GM18517 (cell line): ENCODE measurements around the gene PSMG2.
"Not testable (repeated sequence)": the region's sequence is repeated elsewhere in the genome, so short reads cannot be mapped to it uniquely, and the experiment has no call there.

Experiments used
- ATAC-seq: cut with Tn5 transposase; IDR thresholded peaks from one replicate; pipeline ENCODE4 v1.9.1; 2021; ENCODE audit warnings: mild to moderate bottlenecking, moderate library complexity; ENCODE audit not compliant: unreplicated experiment

PSMG2 gene

DNA sequence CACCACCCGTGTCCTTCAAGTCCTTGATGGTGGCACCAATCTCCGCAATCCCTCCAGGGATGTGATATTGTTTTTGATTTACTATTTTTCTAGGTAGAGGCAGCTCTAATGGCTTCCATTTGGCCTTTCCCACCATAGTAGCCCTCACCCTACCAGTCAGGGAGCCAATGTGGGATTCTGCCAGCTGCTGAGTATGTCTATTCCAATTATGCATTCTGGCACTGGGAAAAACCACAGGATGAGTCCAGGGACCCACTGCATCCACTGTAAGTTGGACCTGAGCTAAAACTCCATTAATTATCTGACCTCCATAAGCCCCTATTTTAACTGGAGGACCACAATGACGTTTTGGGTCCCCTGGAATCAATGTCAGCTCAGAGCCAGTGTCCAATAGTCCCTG, 55.7 kb downstream of the PSMG2 start:
- not testable (repeated sequence) for ATAC-seq

DNA sequence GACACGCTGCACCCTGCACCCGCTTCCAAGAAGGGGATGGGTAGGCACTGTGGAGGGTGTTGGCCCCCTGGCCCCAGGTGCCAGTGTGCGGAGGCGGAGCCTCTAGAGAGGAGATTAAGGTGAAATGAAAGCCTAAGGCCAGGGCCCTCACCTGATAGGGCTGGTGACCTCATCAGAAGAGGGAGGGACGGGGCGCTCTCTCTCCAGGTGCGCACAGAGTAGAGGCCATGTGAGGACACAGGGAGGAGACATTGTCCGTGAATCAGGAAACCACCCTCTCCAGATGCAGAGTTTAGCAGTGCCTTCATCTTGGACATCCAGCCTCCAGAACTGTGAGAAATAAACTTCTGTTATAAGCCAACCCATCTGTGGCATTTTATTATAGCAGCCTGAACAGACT, 62.3 kb downstream of the PSMG2 start:
- ATAC-seq, result no peak

DNA sequence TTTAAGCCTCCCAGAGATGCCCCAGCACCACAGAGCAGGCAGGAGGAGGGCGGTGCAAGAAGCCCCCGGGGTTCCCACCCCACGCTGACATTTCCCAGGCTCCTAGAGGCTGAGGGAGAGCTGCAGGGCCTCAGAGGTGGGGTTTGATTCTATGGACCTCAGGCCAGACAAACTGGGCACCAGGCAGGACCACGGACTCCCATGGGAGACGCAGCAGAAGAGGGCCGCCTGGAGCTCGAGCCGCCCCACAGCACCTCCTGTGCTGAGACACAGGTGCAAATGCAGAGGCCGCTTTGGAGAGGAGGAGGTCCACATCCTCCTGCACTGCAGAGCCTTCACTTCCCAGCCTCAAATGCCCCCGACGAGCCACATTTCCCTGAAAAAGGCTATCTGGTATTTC, 62.7 kb downstream of the PSMG2 start:
- ATAC-seq, result no peak

DNA sequence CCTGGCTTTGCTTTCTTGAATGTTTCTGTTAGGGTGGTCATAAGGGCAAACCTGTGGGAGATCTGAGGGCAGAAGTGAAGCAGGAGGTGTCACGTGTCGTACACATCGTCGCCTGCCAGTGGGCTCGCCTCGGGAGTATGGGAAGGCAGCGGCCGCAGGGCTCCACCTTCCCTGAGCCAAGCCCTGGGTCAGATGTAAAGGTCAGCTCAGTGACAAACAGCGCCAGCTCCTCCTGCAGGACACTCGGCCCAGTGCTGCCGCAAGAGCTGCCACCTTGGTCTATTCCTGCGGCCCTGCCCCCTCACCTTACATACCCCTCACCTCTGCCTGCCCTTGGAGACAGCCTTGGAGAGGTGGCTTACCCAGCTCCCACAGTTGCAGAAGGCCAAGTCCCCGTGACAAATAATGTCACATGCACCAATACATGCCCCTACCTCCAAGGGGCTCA, 64.2 kb downstream of the PSMG2 start:
- ATAC-seq, result no peak

DNA sequence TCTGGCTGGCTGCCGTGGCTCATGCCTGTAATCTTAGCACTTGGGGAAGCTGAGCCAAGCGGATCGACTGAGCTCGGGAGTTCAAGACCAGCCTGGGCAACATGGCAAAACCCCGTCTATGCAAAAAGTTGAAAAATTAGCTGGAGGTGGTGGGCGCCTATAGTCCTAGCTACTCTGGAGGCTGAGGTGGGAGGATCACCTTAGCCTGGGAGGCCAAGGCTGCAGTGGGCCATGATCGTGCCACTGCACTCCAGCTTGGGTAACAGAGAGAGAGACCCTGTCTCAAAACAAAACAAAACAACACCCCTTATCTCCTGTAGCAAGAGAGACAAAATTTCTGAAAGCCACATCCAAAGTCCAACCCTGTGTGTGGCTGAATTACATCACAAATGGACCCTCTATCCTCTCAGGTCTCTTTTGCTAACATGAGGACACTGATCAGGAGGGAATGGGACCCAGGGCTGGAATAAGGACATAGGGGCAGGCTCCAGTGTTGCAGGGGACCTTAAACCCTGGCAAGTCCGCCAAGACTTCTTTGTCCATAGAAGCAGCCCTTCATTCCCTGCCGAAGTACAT, 64.8 kb downstream of the PSMG2 start:
- ATAC-seq, result no peak

DNA sequence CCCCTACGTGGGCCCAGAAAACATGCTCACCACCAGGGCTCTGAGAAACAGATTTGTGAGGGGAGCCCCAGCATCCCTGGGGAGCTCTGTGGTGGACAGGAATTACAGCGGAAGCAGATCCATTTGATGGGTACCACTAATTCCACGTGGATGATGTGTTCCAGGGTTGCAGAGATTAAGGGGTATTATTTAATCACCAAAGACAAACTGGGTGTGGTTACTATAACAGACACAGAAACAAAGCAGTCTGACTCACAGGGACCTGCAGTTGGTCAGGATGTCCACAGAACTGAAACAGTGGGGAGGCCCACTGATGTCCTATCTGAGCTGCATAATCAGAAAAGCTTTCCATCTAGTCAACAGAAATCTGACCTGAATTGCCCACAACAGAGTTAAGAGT, 65.8 kb downstream of the PSMG2 start:
- ATAC-seq, result no peak

DNA sequence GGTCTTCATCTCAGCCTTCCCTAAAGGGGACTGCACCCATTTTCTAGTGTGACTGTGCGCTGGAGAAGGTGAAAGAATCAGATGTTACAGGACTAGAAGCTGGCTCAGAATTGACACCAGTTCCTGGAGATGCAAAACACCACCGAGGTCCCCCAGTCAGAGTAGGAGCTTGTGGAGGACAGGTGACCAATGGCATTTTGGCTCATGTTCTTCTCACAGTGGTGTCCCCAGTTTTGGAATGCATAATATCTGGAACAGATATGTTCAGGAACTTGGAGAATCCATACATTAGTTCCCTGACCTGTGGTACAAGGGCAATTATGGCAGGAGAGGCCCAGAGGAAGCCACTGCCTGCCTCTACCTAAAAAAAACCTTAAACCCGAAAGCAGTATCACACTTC, 66.3 kb downstream of the PSMG2 start:
- ATAC-seq, result no peak

DNA sequence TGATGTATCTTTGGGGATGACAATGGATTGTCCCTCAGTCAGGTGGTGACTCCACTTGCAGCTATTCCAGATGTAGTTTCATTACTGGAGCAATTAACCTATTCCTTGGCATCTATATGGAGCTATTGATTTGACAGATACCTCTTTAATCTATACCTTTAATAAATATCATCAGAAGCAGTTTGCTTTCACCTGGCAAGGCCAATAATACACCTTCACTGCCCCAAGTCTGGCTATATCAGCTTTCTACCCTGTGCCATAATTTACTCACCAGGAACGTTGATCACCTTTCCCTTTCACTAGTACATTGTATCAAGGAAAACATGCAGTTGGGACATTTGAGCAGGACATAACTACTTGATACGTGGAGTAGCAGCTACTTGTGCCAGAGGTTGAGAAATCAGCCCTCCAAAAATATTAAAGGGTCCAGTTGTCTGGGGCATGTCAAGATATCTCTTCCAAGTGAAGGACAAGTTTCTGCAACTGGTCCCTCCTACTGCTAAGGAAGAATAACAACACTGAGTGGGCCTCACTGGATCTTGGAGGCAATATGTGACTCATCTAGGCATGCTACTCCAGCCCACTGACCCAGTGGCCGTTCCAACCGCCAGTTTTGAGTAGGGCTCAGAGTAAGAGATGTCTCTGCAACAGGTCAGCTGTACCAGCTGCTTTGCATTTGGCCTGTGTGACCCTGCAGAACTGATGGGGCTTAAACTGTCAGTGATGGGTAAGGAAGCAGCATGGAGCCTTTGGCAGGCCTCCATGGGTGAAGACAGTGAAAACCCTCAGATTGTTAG, 67.0 kb downstream of the PSMG2 start:
- ATAC-seq, result no peak

DNA sequence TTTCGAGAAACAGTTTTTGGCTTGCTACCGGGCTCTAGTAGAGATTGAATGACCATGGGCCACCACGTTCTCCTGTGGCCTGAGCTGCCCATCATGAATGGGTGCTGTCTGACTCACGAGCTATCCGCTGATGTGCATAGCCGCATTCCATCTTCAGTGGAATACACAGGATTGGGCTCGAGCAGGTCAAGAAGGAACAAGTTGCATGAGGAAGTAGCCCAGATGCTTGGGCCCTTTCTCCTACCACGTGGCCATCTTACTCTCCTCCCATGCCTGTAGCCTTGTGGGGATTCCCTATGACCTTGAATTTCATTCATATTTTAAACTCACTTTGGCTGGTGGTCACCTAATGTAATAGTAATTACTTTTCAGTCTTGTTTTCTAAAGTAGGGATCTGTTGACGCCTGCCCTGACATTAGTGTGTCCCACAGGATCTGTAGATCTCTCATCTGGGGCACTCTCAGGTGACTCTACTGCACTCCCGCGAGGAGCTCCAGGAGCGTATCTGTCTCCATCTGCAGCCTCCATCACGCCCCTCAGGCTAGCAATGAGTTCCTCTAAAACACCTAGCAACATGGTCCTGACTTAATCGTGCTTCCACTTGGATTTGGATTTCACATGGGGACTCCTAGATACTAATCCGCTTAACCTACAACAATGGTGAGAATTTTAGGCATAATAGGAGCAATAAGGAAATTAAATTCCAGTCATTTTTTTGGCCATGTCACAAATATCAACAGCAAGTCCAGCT, 67.8 kb downstream of the PSMG2 start:
- no peak for ATAC-seq

DNA sequence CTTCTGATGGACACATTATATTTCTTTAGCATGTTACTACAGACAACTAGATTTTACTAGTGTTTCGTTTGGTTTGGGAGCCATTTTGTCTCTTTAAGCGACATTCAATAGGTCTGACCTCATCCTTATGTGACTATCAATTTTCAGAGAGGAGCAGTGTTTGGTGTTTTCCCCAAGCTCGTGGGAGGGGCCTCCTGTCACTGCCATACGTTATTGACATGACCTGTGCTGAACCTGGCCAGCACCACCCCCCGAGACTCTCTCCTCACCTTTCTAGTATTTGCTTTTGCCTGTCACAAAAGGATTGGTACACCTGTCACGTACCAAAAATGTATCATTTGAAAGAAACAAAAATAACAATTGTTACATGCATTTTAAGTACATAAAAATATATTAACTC, 69.3 kb downstream of the PSMG2 start:
- ATAC-seq, result no peak

DNA sequence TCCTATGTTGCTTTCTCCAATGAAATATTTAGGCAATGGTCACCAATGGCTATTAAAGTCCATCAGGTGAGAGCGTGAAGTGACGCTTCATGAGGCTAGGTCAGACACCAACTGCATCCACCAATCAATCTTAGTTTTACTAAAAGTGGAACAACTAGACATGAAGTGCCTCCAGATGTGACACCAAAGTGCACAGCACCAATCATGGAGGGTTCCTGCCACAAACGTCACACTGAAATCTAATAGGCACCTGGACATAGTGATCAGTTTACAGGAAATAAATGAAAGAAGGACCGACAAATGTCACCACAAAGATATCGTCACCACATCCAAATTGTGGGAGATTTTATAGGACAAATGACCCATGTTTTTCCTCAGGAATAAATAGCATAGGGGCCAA, 70.5 kb downstream of the PSMG2 start:
- ATAC-seq, result no peak

DNA sequence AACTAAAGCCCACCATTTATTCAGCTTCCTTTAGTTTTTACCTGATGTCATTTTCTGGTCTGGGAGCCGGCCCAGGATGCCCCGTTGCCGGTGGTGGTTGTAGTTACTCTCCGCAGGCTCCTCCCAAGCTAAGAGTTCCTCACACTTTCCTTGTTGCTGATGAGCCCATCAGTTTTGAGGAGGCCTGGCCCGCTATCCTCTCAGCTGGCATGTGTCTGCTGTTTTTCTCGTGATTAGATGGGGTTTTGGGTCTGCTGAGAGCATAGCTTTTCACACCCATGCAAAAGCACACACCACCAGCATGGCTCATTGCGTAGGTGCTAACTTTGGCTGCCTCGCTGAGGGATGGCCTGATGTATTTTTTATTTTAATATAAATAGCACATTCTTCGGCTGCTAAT, 72.1 kb downstream of the PSMG2 start:
- ATAC-seq, result no peak
